ENCODE measurements around the gene ZGRF1.
A peak's percentile ranks its signal among the peaks of the same experiment; 100 is the strongest.
"Not testable (repeated sequence)": the region's sequence is repeated elsewhere in the genome, so short reads cannot be mapped to it uniquely, and the experiment has no call there.

ZGRF1 gene

GRCh38 chr4:112636688-112637551, at the start of gene ZGRF1, which contains the start of gene LARP7:
ZGRF1 (minus strand) TSS chr4:112636909; CDS start chr4:112633176, 3,733 bp downstream.
LARP7 (plus strand) TSS chr4:112637143; CDS start chr4:112644670, 7,527 bp downstream.
- DNase-seq = peak; percentile 88

DNA sequence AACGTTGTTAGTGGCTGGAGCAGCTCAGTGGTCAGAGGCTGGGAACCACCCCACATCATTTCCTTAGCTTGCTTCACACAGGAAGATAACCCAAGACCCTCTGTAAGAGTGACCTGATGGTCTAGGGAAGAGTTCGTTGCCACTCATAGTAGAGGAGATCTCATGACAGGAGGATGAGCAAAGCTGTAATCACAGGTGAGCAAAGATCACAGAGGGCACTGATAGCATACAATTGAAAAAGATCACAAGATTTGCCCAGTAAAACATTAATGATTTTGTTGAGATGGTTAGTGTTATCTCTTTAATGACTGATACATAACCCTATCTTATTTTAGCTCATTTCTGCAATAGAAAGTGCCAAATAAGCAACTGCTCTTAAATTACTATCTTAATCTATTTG, 44.3 kb upstream of the ZGRF1 start:
- no peak for DNase-seq

DNA sequence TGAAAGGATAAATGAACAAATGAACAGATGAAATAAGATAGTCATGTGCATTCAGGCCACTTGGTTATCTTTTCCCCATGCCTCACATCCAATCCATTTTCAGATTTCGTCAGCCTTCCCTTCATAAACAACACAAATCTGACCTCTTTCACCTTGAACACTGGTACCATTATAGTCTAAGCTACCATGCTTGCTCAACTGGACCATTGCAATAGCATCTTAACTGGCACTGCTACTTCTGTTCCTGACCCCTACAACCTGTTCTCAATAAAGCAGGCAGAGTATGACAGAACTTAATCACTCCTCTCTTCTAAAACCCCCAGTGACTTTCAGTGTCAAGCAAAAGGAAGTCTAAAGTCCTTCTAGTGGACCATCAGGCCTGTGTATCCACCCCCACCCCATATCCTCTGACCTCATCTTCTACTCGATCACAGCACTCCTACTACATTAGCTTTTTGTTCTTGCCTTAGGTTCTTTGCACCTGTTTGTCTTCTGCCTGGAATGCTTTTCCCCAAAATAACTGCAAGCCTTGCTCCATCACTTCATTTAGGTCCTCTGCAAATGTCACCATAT, 40.9 kb upstream of the ZGRF1 start:
- no peak for DNase-seq

DNA sequence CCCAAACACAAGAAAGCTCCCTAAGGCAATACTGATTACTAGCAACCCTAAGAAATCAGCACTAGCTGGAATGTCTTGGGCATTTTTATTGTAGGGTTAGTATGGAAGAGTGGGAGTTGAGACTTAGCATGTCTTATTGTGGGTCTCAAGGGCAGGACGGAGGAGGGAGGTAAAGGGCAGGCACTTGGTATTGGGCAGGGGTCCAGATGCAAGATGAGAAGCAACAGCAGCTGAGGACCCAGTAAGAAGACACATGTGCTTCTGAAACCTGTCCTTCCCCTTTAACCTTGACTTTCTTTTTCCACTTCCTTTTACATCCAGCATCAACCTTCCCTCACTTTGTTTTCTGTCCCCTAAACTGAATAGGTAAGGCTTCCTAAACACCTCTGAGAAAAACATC, 37.7 kb upstream of the ZGRF1 start:
- no peak for DNase-seq

DNA sequence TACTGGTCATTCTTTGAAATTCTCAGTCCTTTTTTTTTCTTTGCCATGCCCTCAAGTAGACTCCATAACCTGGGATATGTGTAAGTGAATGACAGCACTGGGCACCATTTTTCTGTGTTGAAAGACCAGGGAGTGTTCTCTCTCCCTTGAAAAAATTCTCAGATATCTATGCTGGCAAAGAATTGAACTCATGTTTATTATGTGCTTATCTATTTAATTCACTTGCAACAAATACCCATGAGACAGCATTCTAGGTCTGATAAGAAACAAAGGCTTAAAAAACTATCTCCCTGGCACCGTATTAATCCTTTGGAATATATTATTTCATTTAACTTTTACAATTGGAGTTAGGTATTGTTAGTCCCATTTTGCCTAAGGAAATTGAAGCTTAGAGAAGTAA, 37.0 kb upstream of the ZGRF1 start:
- no peak for DNase-seq

- DNase-seq = no peak
These were observed 36.4 kb upstream of the ZGRF1 start for GRCh38 chr4:112673076-112673475.

DNA sequence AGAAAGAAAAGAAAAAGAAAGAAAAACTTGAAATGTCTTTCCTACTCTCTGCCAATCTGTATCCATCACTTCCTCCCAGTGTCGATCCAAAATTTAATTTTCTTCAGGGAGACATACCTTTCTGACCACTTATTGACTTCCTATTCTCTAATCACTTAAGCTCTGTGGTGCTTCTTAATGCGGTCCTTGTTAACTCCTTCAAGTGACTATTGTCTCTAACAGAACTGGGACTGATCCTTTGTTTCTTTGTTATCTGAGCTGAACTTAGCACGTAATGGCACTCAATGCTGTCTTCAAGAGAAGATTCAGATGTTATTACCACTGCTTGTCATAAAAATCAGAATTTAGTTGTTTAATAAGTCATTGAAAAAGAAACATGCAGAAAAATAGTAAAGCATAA, 31.4 kb upstream of the ZGRF1 start:
- DNase-seq = no peak

- DNase-seq = no peak
These were observed 27.9 kb upstream of the ZGRF1 start for GRCh38 chr4:112664611-112665010.

DNA sequence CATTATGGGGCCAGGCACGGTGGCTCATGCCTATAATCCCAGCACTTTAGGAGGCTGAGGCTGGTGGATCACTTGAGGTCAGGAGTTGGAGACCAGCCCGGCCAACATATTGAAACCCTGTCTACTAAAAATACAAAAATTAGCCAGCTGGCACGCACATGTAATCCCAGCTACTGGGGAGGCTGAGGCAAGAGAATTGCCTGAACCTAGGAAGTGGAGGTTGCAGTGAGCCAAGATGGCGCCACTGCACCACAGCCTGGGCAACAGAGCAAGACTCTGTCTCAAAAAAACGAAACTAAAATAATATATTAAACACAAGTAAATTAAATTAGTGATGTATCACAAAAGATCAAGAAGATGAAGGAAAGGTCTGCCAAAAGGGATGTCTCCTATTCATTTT, 19.4 kb upstream of the ZGRF1 start:
- not testable (repeated sequence) for DNase-seq

GRCh38 chr4:112655270-112655669, 18.6 kb upstream of the ZGRF1 start:
- DNase-seq = no peak

DNA sequence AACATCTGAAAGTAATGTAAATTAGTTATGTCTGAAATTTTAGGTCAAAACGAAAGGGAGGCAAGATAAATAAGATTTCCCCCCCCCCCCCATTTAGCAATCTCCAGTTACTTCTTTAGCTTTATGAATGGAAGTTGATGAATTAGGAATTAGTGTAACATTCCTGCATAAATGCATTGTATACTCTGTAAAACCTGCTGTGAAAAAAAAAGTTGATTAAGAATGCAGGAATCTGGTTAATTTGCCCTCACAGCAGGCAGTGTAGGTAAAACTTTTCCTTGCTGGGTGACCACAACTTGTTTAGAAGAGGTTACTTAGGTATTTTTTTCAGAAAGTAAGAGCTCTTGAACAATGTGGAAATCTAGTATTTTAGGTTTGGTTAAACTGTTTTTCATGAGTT, 15.5 kb upstream of the ZGRF1 start:
- DNase-seq = no peak

GRCh38 chr4:112651641-112652040, 14.9 kb upstream of the ZGRF1 start:
- no peak for DNase-seq

DNA sequence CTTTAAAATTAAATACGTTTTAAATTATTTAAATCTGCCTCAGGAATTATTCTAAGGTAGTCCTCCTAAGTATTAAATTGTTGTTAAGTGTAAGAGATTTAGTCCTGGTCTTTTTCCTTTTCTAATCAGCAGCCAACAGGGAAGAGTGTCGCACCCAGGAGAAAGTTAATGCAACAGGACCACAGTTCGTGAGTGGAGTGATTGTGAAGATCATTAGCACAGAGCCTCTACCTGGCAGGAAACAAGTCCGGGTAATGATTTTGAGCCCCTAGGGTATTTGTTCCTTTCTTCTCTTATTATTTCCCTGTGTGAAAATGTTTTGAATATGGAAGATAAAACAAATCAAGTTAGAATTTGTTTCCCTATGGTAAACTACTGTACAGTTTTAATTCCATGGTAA, 13.6 kb upstream of the ZGRF1 start:
- DNase-seq = no peak

DNA sequence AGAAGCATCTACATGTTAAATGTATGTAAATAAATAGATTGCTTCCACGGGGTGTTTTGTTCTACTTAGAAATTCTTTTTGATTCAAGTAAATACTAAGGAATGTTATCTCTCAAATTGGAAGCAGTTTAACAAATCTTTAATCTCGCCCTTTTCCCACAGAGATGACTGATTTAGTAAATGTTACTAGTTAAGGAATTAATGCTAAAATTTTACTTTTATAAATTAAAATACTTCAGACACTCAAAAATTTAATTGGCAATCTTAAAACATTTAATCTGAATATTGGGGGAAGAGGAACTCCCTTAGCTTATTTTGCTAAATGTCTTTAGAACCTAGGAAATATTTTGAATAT, 12.3 kb upstream of the ZGRF1 start:
- DNase-seq = no peak

DNA sequence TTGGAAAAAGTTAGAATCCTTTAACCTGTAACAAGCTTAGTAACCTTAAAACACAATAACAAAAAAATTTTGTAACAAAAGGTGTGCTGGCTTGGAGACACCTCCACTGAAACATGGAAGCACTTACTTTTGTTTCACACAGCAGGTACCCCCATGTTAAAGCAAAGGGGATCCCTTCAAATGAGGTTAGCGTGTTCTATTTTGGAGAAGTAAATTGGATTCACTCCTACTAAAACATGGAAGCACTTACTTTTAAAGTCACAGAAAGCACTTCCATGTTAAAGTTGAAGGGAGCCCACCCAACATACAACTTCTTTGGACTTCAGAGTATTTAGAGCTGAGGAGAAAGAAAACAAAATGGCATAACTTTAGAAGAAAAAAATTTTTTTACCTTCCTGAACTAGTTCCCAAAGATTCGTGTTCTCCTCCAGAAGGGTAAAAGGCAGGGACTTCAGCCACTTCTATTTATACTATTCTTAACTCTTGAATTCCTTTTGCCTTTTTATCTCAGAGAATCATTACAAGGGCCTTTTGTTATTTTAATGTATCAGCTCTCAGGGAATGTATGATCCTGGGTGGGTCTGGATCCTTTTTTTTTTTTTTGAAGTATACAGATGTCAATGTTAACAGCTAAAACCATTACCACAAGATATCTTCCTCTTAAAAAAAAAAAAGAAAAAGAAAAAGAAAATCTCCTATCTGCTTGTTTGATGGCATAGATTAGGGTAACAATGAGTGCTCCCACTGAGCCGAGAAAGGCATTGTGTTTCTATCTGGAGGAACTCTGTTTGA, 11.8 kb upstream of the ZGRF1 start:
- DNase-seq = no peak

GRCh38 chr4:112647785-112648184, 11.1 kb upstream of the ZGRF1 start:
- no peak for DNase-seq

GRCh38 chr4:112646632-112647537, 10.2 kb upstream of the ZGRF1 start:
- no peak for DNase-seq

GRCh38 chr4:112645541-112646329, 9.0 kb upstream of the ZGRF1 start:
- no peak for DNase-seq

- DNase-seq = not testable (repeated sequence)
These were observed 8.2 kb upstream of the ZGRF1 start for GRCh38 chr4:112644595-112645535.

- DNase-seq = no peak
These were observed 5.8 kb upstream of the ZGRF1 start for GRCh38 chr4:112642526-112642925.

- DNase-seq = no peak
These were observed 800 bp upstream of the ZGRF1 start for GRCh38 chr4:112637552-112637866.

Measured in NCI-H510A (cell line).